CD8-positive, alpha-beta memory T cell (primary cell): Measurements from ENCODE around the gene TM4SF18. TPM values are rescaled to one million over a fixed set of nuclear protein-coding genes. Genes with fewer than 3 reads are reported as not detected.

Experiments
- CTCF ChIA-PET: fragments of 350-600 bp; sonication (Branson Sonifier 250); formaldehyde crosslinking; loops from one replicate; lab custom pipeline; 2021; ENCODE audit warnings: antibody characterized with exemption; lab: Charles Lee
- POLR2A ChIA-PET: fragments of 350-600 bp; sonication (Branson Sonifier 250); formaldehyde crosslinking; loops from one replicate; lab custom pipeline; 2021; ENCODE audit warnings: antibody characterized with exemption; lab: Charles Lee
- DNase-seq, 5 donors: peaks; one replicate each; pipeline versions ENCODE4 v3.0.0 to v3.0.0-alpha.2; 2020 to 2022; ENCODE audit warnings: mixed read lengths in 1 of 5
- H3K27ac ChIP-seq: one replicate; pipeline ENCODE4 v1.7.0; 2013; ENCODE audit warnings: low read depth, mild to moderate bottlenecking, low read length, moderate library complexity
- H3K27me3 ChIP-seq: 2 replicates; pipeline ENCODE4 v1.7.0; 2013; ENCODE audit warnings: low read length, mild to moderate bottlenecking; ENCODE audit not compliant: insufficient read depth, poor library complexity, severe bottlenecking
- H3K36me3 ChIP-seq: 2 replicates; pipeline ENCODE4 v1.7.0; 2013; ENCODE audit warnings: mild to moderate bottlenecking, low read length, moderate library complexity; ENCODE audit not compliant: insufficient read depth
- H3K4me1 ChIP-seq: 2 replicates; pipeline ENCODE4 v1.7.0; 2013; ENCODE audit warnings: mild to moderate bottlenecking, low read length, moderate library complexity; ENCODE audit not compliant: insufficient read depth
- H3K4me3 ChIP-seq: 2 replicates; pipeline ENCODE4 v1.7.0; 2013; ENCODE audit warnings: mild to moderate bottlenecking, low read length
- H3K9me3 ChIP-seq: 2 replicates; pipeline ENCODE4 v1.7.0; 2013; ENCODE audit warnings: mild to moderate bottlenecking, low read length
- H3K27ac Mint-ChIP-seq, 8 donors: one replicate each; pipeline ENCODE4 v1.8.0; 2020 to 2021; ENCODE audit warnings: mixed read lengths in 8 of 8, mild to moderate bottlenecking in 6 of 8, inconsistent platforms in 3 of 8, moderate library complexity in 3 of 8
- H3K27me3 Mint-ChIP-seq, 2 donors: one replicate each; pipeline ENCODE4 v1.8.0; 2020 to 2021; ENCODE audit warnings: mixed read lengths in 2 of 2, mild to moderate bottlenecking in 1 of 2, moderate library complexity in 1 of 2
- H3K36me3 Mint-ChIP-seq, 3 donors: one replicate each; pipeline ENCODE4 v1.8.0; 2020 to 2021; ENCODE audit warnings: mixed read lengths in 3 of 3, inconsistent platforms in 1 of 3, mild to moderate bottlenecking in 1 of 3
- H3K4me1 Mint-ChIP-seq, 3 donors: one replicate each; pipeline ENCODE4 v1.8.0; 2020 to 2021; ENCODE audit warnings: mixed read lengths in 3 of 3, inconsistent platforms in 1 of 3, mild to moderate bottlenecking in 1 of 3
- H3K4me3 Mint-ChIP-seq, 7 donors: one replicate each; pipeline ENCODE4 v1.8.0; 2020 to 2021; ENCODE audit warnings: mixed read lengths in 7 of 7, mild to moderate bottlenecking in 6 of 7, moderate library complexity in 4 of 7, inconsistent platforms in 2 of 7
- H3K9me3 Mint-ChIP-seq, 5 donors: one replicate each; pipeline ENCODE4 v1.8.0; 2020 to 2022; ENCODE audit warnings: mixed read lengths in 5 of 5, mild to moderate bottlenecking in 3 of 5, moderate library complexity in 2 of 5, inconsistent platforms in 1 of 5
- polyA plus RNA-seq: library from polyadenylated mRNA; unstranded; fragments of 300-500 nt; fragmentation: Illumina TruSeq; gene quantifications from one replicate; pipeline ENCODE4 v1.2.3, GENCODE V29; 2021
- total RNA-seq, 2 experiments: library from RNA; stranded (reverse); gene quantifications; one replicate each; pipeline ENCODE4 v1.2.3, GENCODE V29; 2021

TM4SF18 gene
- total and polyA plus RNA-seq, 3 experiments from 2014 or later = not detected

GRCh38 chr3:149271669-149272068, 61.8 kb downstream of the TM4SF18 start:
- ChIA-PET POLR2A (no interaction called here), CTCF (interaction anchor here (0.9 to 2.6 kb wide), 4 partner anchors 12 to 316 kb away, joined by 3 to 30 read pairs (median 4); partner anchors contain the start of gene HPS3)
- H3K4me3 ChIP-seq = no peak overlapping the region
- H3K36me3 ChIP-seq = no peaks in the 10 kb centered on the region
- Mint-ChIP-seq H3K4me3 (no peak overlapping the region), H3K27me3 (no peaks in the 10 kb centered on the region), H3K4me1 (peaks cover 1 to 10% (median 3%) of the 10 kb centered on the region in 3 donors), H3K9me3 (no peaks in the 10 kb centered on the region), H3K36me3 (peaks cover 0 to 4% (median 2%) of the 10 kb centered on the region in 3 donors), H3K27ac (no peak overlapping the region)
- H3K9me3 ChIP-seq = no peaks in the 10 kb centered on the region
- peaks cover 3% of the 10 kb centered on the region for H3K4me1 ChIP-seq
- no peak for DNase-seq
- no peaks in the 10 kb centered on the region for H3K27me3 ChIP-seq
- no peak overlapping the region for H3K27ac ChIP-seq

DNA sequence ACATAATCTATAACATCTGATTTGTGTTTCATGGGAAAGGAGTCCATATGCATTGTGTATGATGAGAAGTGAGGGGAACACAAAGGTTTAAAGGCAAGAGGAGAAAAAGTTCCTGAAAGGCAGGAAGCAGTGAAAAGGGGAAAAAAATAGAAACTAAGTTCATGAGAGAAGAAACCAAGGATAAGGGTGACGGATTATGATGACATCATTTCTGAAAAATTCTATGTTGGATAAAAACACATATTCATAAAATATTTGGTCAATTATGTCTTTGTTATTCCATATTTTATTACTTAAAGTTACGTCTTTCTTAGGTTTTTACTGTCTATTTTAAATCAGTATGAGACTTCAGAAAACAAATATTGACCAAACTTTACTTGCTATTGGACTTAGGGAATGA, 63.3 kb downstream of the TM4SF18 start:
- peaks cover 0 to 2% (median 0%) of the 10 kb centered on the region in 3 donors for H3K4me1 Mint-ChIP-seq
- H3K36me3 Mint-ChIP-seq = no peaks in the 10 kb centered on the region

DNA sequence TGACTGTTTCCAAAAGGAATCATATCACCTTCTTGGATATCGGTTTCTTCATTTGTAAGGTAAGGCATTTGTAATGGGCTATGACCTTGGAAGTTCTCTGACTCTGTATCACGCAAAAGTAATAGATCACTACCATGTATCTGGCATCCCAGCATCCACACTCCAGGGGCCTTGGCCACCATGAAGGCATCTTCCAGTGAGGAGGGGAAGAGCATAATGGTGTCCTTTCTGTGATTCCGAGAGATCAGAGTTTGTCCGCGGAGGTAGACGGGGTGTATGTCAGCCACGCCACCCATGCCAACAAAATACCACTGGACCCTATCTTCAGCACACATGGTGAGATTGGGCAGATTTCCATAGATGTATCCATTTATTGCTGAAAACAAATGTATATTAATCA, 63.7 kb downstream of the TM4SF18 start:
- H3K27me3 Mint-ChIP-seq = peaks cover 0 to under 1% of the 10 kb centered on the region in 2 donors
- H3K36me3 Mint-ChIP-seq = no peaks in the 10 kb centered on the region
- H3K4me3 Mint-ChIP-seq = no peak overlapping the region
- POLR2A ChIA-PET = no interaction called here
- CTCF ChIA-PET = interaction anchor here (1.5 kb wide), 1 partner anchor 148 kb away, joined by 6 read pairs; no protein-coding TSS in a partner anchor
- DNase-seq = no peak
- peaks cover 0 to 2% (median 0%) of the 10 kb centered on the region in 3 donors for H3K4me1 Mint-ChIP-seq
- H3K9me3 Mint-ChIP-seq = no peaks in the 10 kb centered on the region
- Histone ChIP-seq H3K4me1 (no peaks in the 10 kb centered on the region), H3K27ac (no peak overlapping the region), H3K36me3 (no peaks in the 10 kb centered on the region), H3K4me3 (no peak overlapping the region), H3K9me3 (no peaks in the 10 kb centered on the region), H3K27me3 (no peaks in the 10 kb centered on the region)
- no peak overlapping the region for H3K27ac Mint-ChIP-seq

More for the DNA sequence above, 63.3 kb downstream of the TM4SF18 start:
- Histone ChIP-seq H3K36me3 (no peaks in the 10 kb centered on the region), H3K27me3 (no peaks in the 10 kb centered on the region), H3K4me1 (no peaks in the 10 kb centered on the region), H3K4me3 (no peak overlapping the region), H3K9me3 (no peaks in the 10 kb centered on the region), H3K27ac (no peak overlapping the region)
- no peak overlapping the region for H3K27ac Mint-ChIP-seq
- no peaks in the 10 kb centered on the region for H3K9me3 Mint-ChIP-seq
- DNase-seq = no peak
- CTCF ChIA-PET = interaction anchor here (2.6 kb wide), 1 partner anchor 149 kb away, joined by 30 read pairs; no protein-coding TSS in a partner anchor
- H3K4me3 Mint-ChIP-seq = no peak overlapping the region
- POLR2A ChIA-PET = no interaction called here
- no peaks in the 10 kb centered on the region for H3K27me3 Mint-ChIP-seq

Other genes starting within 250 kb of the TM4SF18 start
- gene HLTF, start 247.1 kb downstream of the TM4SF18 start, total RNA-seq = 10 to 100 TPM; 17.5 to 18.6 TPM
- 20.9 TPM for gene HLTF, start 247.1 kb downstream of the TM4SF18 start, polyA plus RNA-seq
- 10 to 100 TPM; 19.3 to 19.6 TPM for gene HPS3, start 204.0 kb downstream of the TM4SF18 start, total RNA-seq
- gene HPS3, start 204.0 kb downstream of the TM4SF18 start, polyA plus RNA-seq = 41.9 TPM
- not detected for gene CP, start 111.8 kb downstream of the TM4SF18 start, total RNA-seq
- not detected for gene CP, start 111.8 kb downstream of the TM4SF18 start, polyA plus RNA-seq
- under 1 TPM; 0.18 to 0.27 TPM for gene TM4SF1, start 44.0 kb upstream of the TM4SF18 start, total RNA-seq
- not detected for gene TM4SF1, start 44.0 kb upstream of the TM4SF18 start, polyA plus RNA-seq
- gene TM4SF4, start 141.1 kb upstream of the TM4SF18 start, total RNA-seq = not detected
- not detected for gene TM4SF4, start 141.1 kb upstream of the TM4SF18 start, polyA plus RNA-seq